Upper lobe of left lung (tissue), 6 donors: ENCODE data around the gene CLTCL1. TPM values are rescaled to one million over a fixed set of nuclear protein-coding genes. Genes with fewer than 3 reads are reported as not detected.

Experiments
- ATAC-seq, 2 donors: fragments of 200-7000 bp; cut with Tn5 transposase; one replicate each; pipeline ENCODE4 v1.9.1; 2022; ENCODE audit warnings: mild to moderate bottlenecking in 2 of 2, moderate library complexity in 2 of 2; ENCODE audit not compliant: low FRiP score in 2 of 2
- DNase-seq, 2 donors: peaks; one replicate each; pipeline ENCODE4 v3.0.0-alpha.2; 2019 to 2020
- H3K27ac ChIP-seq, 4 donors: fragments of 200-600 bp; sonication (generic); one replicate each; pipeline ENCODE4 v1.5.1; 2016 to 2019
- H3K27me3 ChIP-seq, 4 donors: fragments of 200-600 bp; sonication (generic); one replicate each; pipeline ENCODE4 v1.5.1; 2017 to 2019
- H3K36me3 ChIP-seq, 4 donors: fragments of 200-600 bp; sonication (generic); one replicate each; pipeline ENCODE4 v1.5.1; 2016 to 2019
- H3K4me1 ChIP-seq, 4 donors: fragments of 200-600 bp; sonication (generic); one replicate each; pipeline ENCODE4 v1.5.1; 2018 to 2019
- H3K4me3 ChIP-seq, 4 donors: fragments of 200-600 bp; sonication (generic); one replicate each; pipeline ENCODE4 v1.5.1; 2017 to 2019; ENCODE audit warnings: mild to moderate bottlenecking in 2 of 4, moderate library complexity in 1 of 4
- H3K9me3 ChIP-seq, 4 donors: fragments of 200-600 bp; sonication (generic); one replicate each; pipeline ENCODE4 v1.5.1; 2018 to 2019
- CTCF ChIP-seq, 6 experiments: fragments of 450-650 bp in 4 of 6; fragments of 200-600 bp in 2 of 6; sonication (generic) in 2 of 6; IDR thresholded peaks; one replicate each; pipeline ENCODE4 v1.5.1; 2016 to 2019; ENCODE audit warnings: antibody characterized with exemption in 6 of 6
- EP300 ChIP-seq, 4 donors: sonication (generic); formaldehyde crosslinking; IDR thresholded peaks; one replicate each; pipeline ENCODE4 v1.5.1; 2017; ENCODE audit warnings: antibody characterized with exemption in 4 of 4, control low read depth in 2 of 4
- POLR2A ChIP-seq, 4 donors: fragments of 450-650 bp; IDR thresholded peaks; one replicate each; pipeline ENCODE4 v1.5.1; 2016 to 2017; ENCODE audit warnings: antibody characterized with exemption in 4 of 4, mild to moderate bottlenecking in 2 of 4
- POLR2AphosphoS5 ChIP-seq, 2 donors: sonication (generic); formaldehyde crosslinking; IDR thresholded peaks; one replicate each; pipeline ENCODE4 v1.5.1; 2017; ENCODE audit warnings: antibody characterized with exemption in 2 of 2
- WGBS, 2 donors: methylation state at CpG; one replicate each; pipeline ENCODE4 v1.1.5; 2017 to 2018; 5-methylcytosine and 5-hydroxymethylcytosine counted together
- total RNA-seq, 6 donors: library from RNA; depleted of rRNA in 4 of 6; stranded (reverse); fragments of >200 nt in 4 of 6; gene quantifications; one replicate each; pipeline versions ENCODE4 v1.1.0 to v1.2.1, GENCODE V29; 2016 to 2021
- donor health status: DM: no; HTN: no; CAD: no; lungs with moderate emphysema.
- donor health status: DM: no; HTN: yes; CAD: no; lungs with severe emphysema.

The CLTCL1 gene
- total RNA-seq, 6 donors from 2014 or later: 3.0 to 14.7 (median 6.0) TPM

DNA sequence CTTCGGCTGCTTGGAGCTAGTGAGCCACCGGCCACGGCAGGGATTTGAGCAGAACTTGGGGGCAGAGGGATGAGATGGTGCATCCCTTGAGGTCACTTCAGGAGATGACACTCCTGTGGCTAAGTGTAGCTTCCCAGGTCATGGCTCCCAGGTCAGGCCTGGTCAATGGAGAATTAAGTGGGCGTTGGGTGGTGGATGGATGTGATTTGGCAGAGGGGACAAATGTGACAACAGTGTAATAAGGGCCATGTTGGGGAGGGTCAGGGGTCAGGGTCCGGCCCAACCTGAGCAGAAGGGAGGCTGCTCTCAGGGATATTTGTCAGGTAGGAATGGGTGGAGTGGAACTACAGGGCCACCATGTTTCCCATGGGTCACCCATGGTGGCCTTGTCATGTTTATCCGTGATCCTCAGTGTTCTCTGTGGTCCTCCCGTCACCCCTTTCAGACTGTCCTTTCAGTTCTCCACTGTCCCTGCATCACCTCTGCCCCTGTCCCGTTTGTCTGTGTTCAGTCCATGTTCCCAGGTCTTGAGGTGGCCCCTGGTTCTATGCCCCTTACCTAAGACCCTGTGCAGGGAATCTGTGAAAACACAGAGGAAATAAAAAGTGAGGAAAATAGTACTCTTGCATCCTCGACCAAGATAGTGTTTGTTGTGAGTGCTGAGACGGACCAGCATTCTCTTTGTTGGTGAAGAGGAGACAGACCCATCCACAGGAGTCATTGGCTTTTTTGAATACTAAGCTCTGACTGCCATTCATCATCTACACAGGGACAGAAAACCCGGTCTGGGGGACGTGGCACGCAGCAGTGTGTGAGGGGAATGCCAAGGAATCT lies 119.1 kb downstream of the CLTCL1 start:
- peaks cover 4 to 21% (median 14%) of the 10 kb centered on the region in 4 donors for H3K27me3 ChIP-seq
- peaks cover 46 to 65% (median 54%) of the 10 kb centered on the region in 4 donors for H3K4me1 ChIP-seq
- peaks cover 0 to 8% (median 0%) of the 10 kb centered on the region in 4 donors for H3K36me3 ChIP-seq
- 44 to 45% methylated on average over 12 to 13 of the region's 13 CpGs for whole genome bisulfite sequencing, 2 donors
- H3K27ac ChIP-seq: peak overlapping the region; percentile 81 to 88 (median 86)
- no peaks in the 10 kb centered on the region for H3K9me3 ChIP-seq
- no peak for TF ChIP-seq EP300 (IDR thresholded peaks at IDR 0.05)
- TF ChIP-seq POLR2A (IDR thresholded peaks at IDR 0.05): no peak
- no peak for TF ChIP-seq CTCF (IDR thresholded peaks at IDR 0.05)
- TF ChIP-seq POLR2AphosphoS5 (IDR thresholded peaks at IDR 0.05): no peak
- peak overlapping the region; percentile 71 to 88 (median 74) for H3K4me3 ChIP-seq
- ATAC-seq: no peak
- no peak for DNase-seq

DNA sequence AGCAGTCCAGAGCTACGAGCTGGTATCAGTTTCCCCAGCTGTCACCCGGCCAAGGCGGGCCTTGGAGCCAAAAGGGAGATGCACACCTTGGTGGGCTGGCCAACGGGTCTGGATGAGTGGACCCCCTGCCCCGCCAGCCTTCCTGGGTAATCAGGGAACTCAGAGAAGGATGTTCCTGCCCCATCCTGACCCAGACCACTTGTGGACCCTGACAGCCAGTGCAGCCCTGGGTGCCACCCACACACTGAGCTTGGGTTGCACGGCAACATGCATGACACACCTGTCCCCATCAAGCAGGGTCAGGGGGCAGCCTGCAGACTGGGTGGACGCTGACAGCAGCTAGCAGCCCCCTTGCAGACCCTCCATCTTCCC lies 121.6 kb downstream of the CLTCL1 start:
- WGBS, 2 donors: 57 to 66% methylated on average over 4 to 6 of the region's 7 CpGs
- H3K9me3 ChIP-seq: no peaks in the 10 kb centered on the region
- no peak for DNase-seq

DNA sequence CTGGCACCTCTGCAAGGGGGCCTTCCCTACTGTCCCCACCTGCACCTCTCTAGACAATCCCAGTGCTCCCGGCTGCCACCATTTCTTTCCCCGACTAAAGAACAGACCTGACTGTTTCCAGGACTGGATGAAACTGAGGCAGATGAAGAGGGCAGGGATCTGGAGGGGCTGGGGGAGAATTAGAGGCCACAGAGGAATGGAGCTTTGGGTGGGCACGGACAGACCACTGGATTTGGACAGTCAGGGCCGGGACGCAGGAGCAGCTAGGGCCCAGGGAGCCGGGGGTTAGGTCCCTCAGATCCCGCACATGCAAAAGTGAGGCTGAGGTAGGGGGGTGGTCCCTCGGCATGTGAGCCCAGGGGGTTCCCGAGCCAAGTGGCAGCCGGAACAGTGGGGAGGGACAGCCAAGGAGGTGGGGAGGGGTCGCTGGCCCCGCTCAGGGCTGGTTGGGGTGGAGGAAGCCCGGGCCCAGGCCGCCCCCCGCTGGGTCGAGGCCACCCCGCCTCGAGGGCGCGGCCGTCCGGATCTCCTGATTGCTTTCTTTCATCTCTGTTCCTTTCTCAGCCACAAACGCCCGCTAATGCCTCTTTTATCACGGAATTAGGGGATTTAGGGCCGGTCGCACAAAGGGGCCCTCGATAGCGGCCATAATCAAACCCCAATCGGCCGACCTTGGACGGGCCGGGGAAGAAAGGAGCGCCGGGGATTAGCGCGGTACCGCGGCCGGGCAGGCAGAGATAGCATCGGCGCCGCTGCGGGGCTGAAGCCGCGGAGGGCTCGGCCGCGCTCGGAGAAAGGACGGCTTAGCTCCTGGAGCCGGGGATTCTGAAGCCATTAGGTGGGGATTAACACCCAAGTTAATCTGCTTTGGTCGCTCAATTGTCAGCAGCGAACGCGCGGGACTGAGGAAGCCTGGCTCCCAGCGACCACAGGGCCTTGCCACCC lies 122.2 kb downstream of the CLTCL1 start:
- no peak overlapping the region for H3K27ac ChIP-seq
- ATAC-seq (no peak), DNase-seq (peak in 1 of 2 donors; percentile 77)
- peaks cover 0 to 6% (median 0%) of the 10 kb centered on the region in 4 donors for H3K9me3 ChIP-seq
- peak overlapping the region in 3 of 4 donors; percentile 15 to 32 (median 31) for H3K4me3 ChIP-seq
- H3K27me3 ChIP-seq: peaks cover 4 to 21% (median 14%) of the 10 kb centered on the region in 4 donors
- 7 to 14% methylated on average over 12 to 52 of the region's 58 CpGs for WGBS, 2 donors
- H3K36me3 ChIP-seq: no peaks in the 10 kb centered on the region
- no peak for TF ChIP-seq CTCF (IDR thresholded peaks at IDR 0.05)
- peaks cover 33 to 44% (median 40%) of the 10 kb centered on the region in 4 donors for H3K4me1 ChIP-seq

More for the DNA sequence above, 121.6 kb downstream of the CLTCL1 start:
- no peak for TF ChIP-seq EP300 (IDR thresholded peaks at IDR 0.05)
- TF ChIP-seq POLR2A (IDR thresholded peaks at IDR 0.05): no peak
- TF ChIP-seq POLR2AphosphoS5 (IDR thresholded peaks at IDR 0.05): no peak
- TF ChIP-seq CTCF (IDR thresholded peaks at IDR 0.05): no peak
- peaks cover 38 to 51% (median 46%) of the 10 kb centered on the region in 4 donors for H3K4me1 ChIP-seq
- ATAC-seq: no peak
- peak overlapping the region in 2 of 4 donors; percentile 15 to 31 for H3K4me3 ChIP-seq
- H3K27ac ChIP-seq: no peak overlapping the region
- peaks cover 4 to 21% (median 14%) of the 10 kb centered on the region in 4 donors for H3K27me3 ChIP-seq
- no peaks in the 10 kb centered on the region for H3K36me3 ChIP-seq

- TF ChIP-seq CTCF (IDR thresholded peaks at IDR 0.05) (no peak), POLR2AphosphoS5 (IDR thresholded peaks at IDR 0.05) (no peak), POLR2A (IDR thresholded peaks at IDR 0.05) (no peak), EP300 (IDR thresholded peaks at IDR 0.05) (no peak)
- Histone ChIP-seq H3K9me3 (peaks cover 0 to 8% (median 0%) of the 10 kb centered on the region in 4 donors), H3K4me1 (peaks cover 26 to 39% (median 31%) of the 10 kb centered on the region in 4 donors), H3K36me3 (no peaks in the 10 kb centered on the region), H3K27ac (no peak overlapping the region), H3K27me3 (peaks cover 4 to 21% (median 14%) of the 10 kb centered on the region in 4 donors), H3K4me3 (no peak overlapping the region)
- WGBS, 2 donors: 63 to 73% methylated on average over 15 to 17 of the region's 17 CpGs
- DNase-seq (no peak), ATAC-seq (no peak)
These were observed 123.2 kb downstream of the CLTCL1 start for GRCh38 chr22:19168088-19168890.
